NCI-H1092 (cell line): Measurements from ENCODE around the gene LDB3.

Experiments
- DNase-seq: peaks from one replicate; lab custom pipeline; 2025; lab: John Stamatoyannopoulos, UW

Gene LDB3

GRCh38 chr10:86706401-86706841 is 38.1 kb downstream of the LDB3 start:
- DNase-seq = no peak

- DNase-seq = no peak
These were observed 38.7 kb downstream of the LDB3 start for GRCh38 chr10:86706977-86707376.

GRCh38 chr10:86707505-86707904 is 39.2 kb downstream of the LDB3 start:
- no peak for DNase-seq

- DNase-seq = no peak
These were observed 39.9 kb downstream of the LDB3 start for GRCh38 chr10:86708068-86708782.

- no peak for DNase-seq
These were observed 40.6 kb downstream of the LDB3 start for GRCh38 chr10:86708783-86709380.

- no peak for DNase-seq
These were observed 41.3 kb downstream of the LDB3 start for GRCh38 chr10:86709396-86710185.

GRCh38 chr10:86710987-86711512 is 42.7 kb downstream of the LDB3 start:
- peak; percentile 67 for DNase-seq

- DNase-seq = no peak
These were observed 43.4 kb downstream of the LDB3 start for GRCh38 chr10:86711513-86712316.

- no peak for DNase-seq
These were observed 44.0 kb downstream of the LDB3 start for GRCh38 chr10:86712317-86712707.

- no peak for DNase-seq
These were observed 47.0 kb downstream of the LDB3 start for GRCh38 chr10:86715156-86715795.

- no peak for DNase-seq
These were observed 47.5 kb downstream of the LDB3 start for GRCh38 chr10:86715836-86716235.

- DNase-seq = no peak
These were observed 48.2 kb downstream of the LDB3 start for GRCh38 chr10:86716466-86716865.

GRCh38 chr10:86718556-86718955 is 50.2 kb downstream of the LDB3 start:
- no peak for DNase-seq

- DNase-seq = no peak
These were observed 52.9 kb downstream of the LDB3 start for GRCh38 chr10:86721232-86721631.

- no peak for DNase-seq
These were observed 54.7 kb downstream of the LDB3 start for GRCh38 chr10:86723009-86723408.

GRCh38 chr10:86724445-86724844 is 56.1 kb downstream of the LDB3 start:
- no peak for DNase-seq

GRCh38 chr10:86725980-86726676 is 57.8 kb downstream of the LDB3 start:
- DNase-seq = no peak

GRCh38 chr10:86726677-86726999 is 58.3 kb downstream of the LDB3 start:
- no peak for DNase-seq

- no peak for DNase-seq
These were observed 59.2 kb downstream of the LDB3 start for GRCh38 chr10:86727470-86727869.

GRCh38 chr10:86728056-86728455 is 59.7 kb downstream of the LDB3 start:
- DNase-seq = no peak

GRCh38 chr10:86729677-86730076 is 61.4 kb downstream of the LDB3 start:
- no peak for DNase-seq
